ENCODE data around the gene SDR9C7.

Gene SDR9C7

DNA sequence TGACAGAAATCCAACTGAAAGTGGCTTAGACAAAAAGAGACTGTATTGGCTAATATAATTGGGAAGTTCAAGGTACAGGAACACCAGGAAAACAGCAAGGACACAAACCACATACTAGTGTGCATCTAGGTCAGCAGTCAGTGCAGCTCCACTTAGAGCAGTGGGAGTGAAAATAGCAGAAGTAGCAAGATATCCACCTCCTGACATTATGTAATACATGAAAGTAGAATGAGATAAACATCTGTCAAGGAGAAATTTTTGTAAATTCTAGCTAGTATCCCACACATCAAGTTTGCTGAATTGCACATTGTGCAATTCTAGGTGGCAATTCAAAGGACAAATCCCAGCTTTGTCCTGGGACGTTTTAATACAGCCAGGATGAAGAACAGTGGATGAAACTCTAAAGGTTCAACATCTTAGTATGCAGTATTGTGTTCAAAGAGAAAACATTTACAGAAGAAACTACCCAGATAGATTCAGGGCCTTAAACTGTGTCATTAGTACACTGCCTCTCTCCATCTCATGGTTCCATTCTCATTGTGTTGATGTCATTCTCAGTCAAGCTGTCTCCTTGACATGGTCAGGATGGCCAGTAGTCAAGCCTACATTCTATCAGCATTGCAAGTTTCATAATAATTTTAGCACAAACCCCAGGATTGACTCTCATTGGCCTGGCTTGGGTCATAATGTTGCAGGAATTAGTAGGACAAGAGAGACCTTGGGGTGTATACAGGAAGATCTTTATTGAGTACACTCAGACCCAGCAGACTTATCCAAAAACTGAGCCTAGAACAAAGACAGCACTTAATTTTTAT, 56.8 kb downstream of the SDR9C7 start:
- DNase-seq (ENCODE audit: low read depth) = no peak

DNA sequence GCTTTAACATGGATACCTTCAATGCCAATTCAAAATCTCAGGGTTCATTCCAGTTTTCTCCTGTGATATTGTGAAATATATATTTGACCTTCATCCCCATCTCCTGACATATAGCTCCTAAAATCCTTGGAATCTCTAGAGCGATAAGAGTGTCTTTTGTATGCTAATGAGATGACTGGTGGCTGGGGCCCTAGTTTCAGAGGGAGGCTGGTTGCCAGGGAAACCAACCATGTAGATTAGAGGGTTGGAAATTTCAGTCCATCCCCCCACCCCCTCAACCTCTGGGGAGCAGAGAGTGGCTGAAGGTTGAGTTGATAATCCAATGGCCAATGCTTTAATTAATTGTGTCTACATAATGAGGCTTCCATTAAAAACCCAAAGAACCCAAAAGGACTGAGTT, 59.4 kb downstream of the SDR9C7 start:
- no peak for DNase-seq (ENCODE audit: low read depth)

GRCh38 chr12:56873382-56873781, 60.8 kb downstream of the SDR9C7 start:
- DNase-seq (ENCODE audit: low read depth) = no peak
